Retina (tissue), 1 donor: ENCODE measurements around the gene TANC1.

Experiments
- DNase-seq: peaks from one replicate; pipeline ENCODE4 v3.0.0-alpha.2; 2016

Gene TANC1

GRCh38 chr2:159175182-159175581, 206.7 kb downstream of the TANC1 start:
- no peak for DNase-seq

- no peak for DNase-seq
These were observed 207.5 kb downstream of the TANC1 start for GRCh38 chr2:159175927-159176326.

- no peak for DNase-seq
These were observed 208.1 kb downstream of the TANC1 start for GRCh38 chr2:159176555-159176954.

- no peak for DNase-seq
These were observed 208.9 kb downstream of the TANC1 start for GRCh38 chr2:159177357-159177756.

- DNase-seq, result no peak
These were observed 209.5 kb downstream of the TANC1 start for GRCh38 chr2:159177957-159178356.

- DNase-seq, result no peak
These were observed 210.7 kb downstream of the TANC1 start for GRCh38 chr2:159179096-159179495.

GRCh38 chr2:159179696-159180095, 211.3 kb downstream of the TANC1 start:
- DNase-seq, result no peak

- DNase-seq, result no peak
These were observed 214.9 kb downstream of the TANC1 start for GRCh38 chr2:159183346-159183745.

GRCh38 chr2:159185401-159186130, 217.1 kb downstream of the TANC1 start:
- no peak for DNase-seq

GRCh38 chr2:159186462-159186861, 218.0 kb downstream of the TANC1 start:
- no peak for DNase-seq

GRCh38 chr2:159187106-159187505, 218.7 kb downstream of the TANC1 start:
- DNase-seq, result no peak

GRCh38 chr2:159188449-159188848, 220.0 kb downstream of the TANC1 start:
- no peak for DNase-seq

GRCh38 chr2:159192371-159192918, 224.0 kb downstream of the TANC1 start:
- DNase-seq, result no peak

- no peak for DNase-seq
These were observed 225.4 kb downstream of the TANC1 start for GRCh38 chr2:159193791-159194190.

GRCh38 chr2:159194241-159194640, 225.8 kb downstream of the TANC1 start:
- DNase-seq, result no peak

GRCh38 chr2:159195697-159196096, 227.3 kb downstream of the TANC1 start:
- no peak for DNase-seq

GRCh38 chr2:159196393-159196925, 228.0 kb downstream of the TANC1 start:
- DNase-seq, result no peak

GRCh38 chr2:159199236-159199635, 230.8 kb downstream of the TANC1 start:
- no peak for DNase-seq

- no peak for DNase-seq
These were observed 231.5 kb downstream of the TANC1 start for GRCh38 chr2:159199761-159200465.

GRCh38 chr2:159200498-159200897, 232.1 kb downstream of the TANC1 start:
- DNase-seq, result no peak

- no peak for DNase-seq
These were observed 233.1 kb downstream of the TANC1 start for GRCh38 chr2:159201360-159202063.

GRCh38 chr2:159202568-159203071, 234.2 kb downstream of the TANC1 start:
- DNase-seq, result no peak
